IMR-90 (cell line): ENCODE results near the gene LYZL6. TPM values are rescaled to one million over a fixed set of nuclear protein-coding genes. Genes with fewer than 3 reads are reported as not detected.

ENCODE experiments used
- ATAC-seq: fragments of 200-7000 bp; cut with Tn5 transposase; 2 replicates; pipeline ENCODE4 v1.9.1; 2020; ENCODE audit warnings: low read depth, mild to moderate bottlenecking, moderate library complexity
- BruUV-seq: library from RNA; stranded (reverse); fragments of 400-500 nt; replicated peaks from 2 replicates; lab custom pipeline; 2021; lab: Mats Ljungman, UMichigan
- CTCF ChIA-PET: fragments of 300-600 bp; formaldehyde crosslinking; extraction: SDS; loops from one replicate; lab custom pipeline; 2021; ENCODE audit warnings: antibody characterized with exemption; lab: Yijun Ruan, JAX
- POLR2A ChIA-PET: fragments of 300-600 bp; sonication (Branson Sonifier 250); formaldehyde crosslinking; loops from one replicate; lab custom pipeline; 2022; ENCODE audit warnings: antibody characterized with exemption; ENCODE audit not compliant: unreplicated experiment; lab: Charles Lee
- DNase-seq: peaks from one replicate; pipeline ENCODE4 v3.0.0; 2013
- H2AFZ ChIP-seq: replicated peaks from 2 replicates; pipeline ENCODE3; 2013; ENCODE audit warnings: low read length, mild to moderate bottlenecking; ENCODE audit not compliant: poor library complexity
- H2AK5ac ChIP-seq: 2 replicates; pipeline ENCODE4 v1.6.1; 2013; ENCODE audit warnings: low read depth, low read length, inconsistent platforms
- H2AK9ac ChIP-seq: replicated peaks from 2 replicates; pipeline ENCODE3; 2013; ENCODE audit warnings: mild to moderate bottlenecking, low read depth, low read length, moderate library complexity; ENCODE audit not compliant: poor library complexity
- H2BK120ac ChIP-seq: 2 replicates; pipeline ENCODE4 v1.6.1; 2013; ENCODE audit warnings: low read depth, low read length, inconsistent platforms
- H2BK15ac ChIP-seq: 3 replicates; pipeline ENCODE4 v1.6.1; 2013; ENCODE audit warnings: low read depth, low read length, inconsistent platforms
- H2BK20ac ChIP-seq: 2 replicates; pipeline ENCODE4 v1.6.1; 2013; ENCODE audit warnings: low read depth, mild to moderate bottlenecking, inconsistent platforms, low read length, moderate library complexity
- H2BK5ac ChIP-seq: 2 replicates; pipeline ENCODE4 v1.6.1; 2013; ENCODE audit warnings: mild to moderate bottlenecking, low read depth, low read length, inconsistent platforms; ENCODE audit not compliant: poor library complexity, severe bottlenecking
- H3K14ac ChIP-seq: replicated peaks from 2 replicates; pipeline ENCODE4 v1.6.1; 2013; ENCODE audit warnings: low read depth, low read length, inconsistent platforms
- H3K18ac ChIP-seq: 2 replicates; pipeline ENCODE4 v1.6.1; 2013; ENCODE audit warnings: low read depth, low read length, control low read depth
- H3K23ac ChIP-seq: 2 replicates; pipeline ENCODE4 v1.6.1; 2013; ENCODE audit warnings: low read depth, low read length, inconsistent platforms
- H3K27ac ChIP-seq: 2 replicates; pipeline ENCODE4 v1.5.1; 2013; ENCODE audit warnings: mild to moderate bottlenecking, control low read depth, low read length; ENCODE audit not compliant: insufficient read depth
- H3K27me3 ChIP-seq: 2 replicates; pipeline ENCODE4 v1.6.1; 2013; ENCODE audit warnings: low read length; ENCODE audit not compliant: control insufficient read depth, insufficient read depth
- H3K36me3 ChIP-seq: 2 replicates; pipeline ENCODE4 v1.6.1; 2013; ENCODE audit warnings: low read length, mixed read lengths; ENCODE audit not compliant: control insufficient read depth, insufficient read depth
- H3K4ac ChIP-seq: 2 replicates; pipeline ENCODE4 v1.6.1; 2013; ENCODE audit warnings: low read depth, low read length, inconsistent platforms
- H3K4me1 ChIP-seq: 2 replicates; pipeline ENCODE4 v1.6.1; 2013; ENCODE audit warnings: low read length, mixed read lengths; ENCODE audit not compliant: control insufficient read depth, insufficient read depth
- H3K4me2 ChIP-seq: 2 replicates; pipeline ENCODE4 v1.6.1; 2013; ENCODE audit warnings: low read depth, mild to moderate bottlenecking, control low read depth, low read length, moderate library complexity
- H3K4me3 ChIP-seq: 2 replicates; pipeline ENCODE4 v1.5.1; 2013; ENCODE audit warnings: low read depth, mild to moderate bottlenecking, control low read depth, low read length, moderate library complexity; ENCODE audit not compliant: insufficient read depth
- H3K56ac ChIP-seq: 2 replicates; pipeline ENCODE4 v1.6.1; 2013; ENCODE audit warnings: low read length, inconsistent platforms; ENCODE audit not compliant: insufficient read depth; ENCODE audit errors: extremely low read depth
- H3K79me1 ChIP-seq, 2 experiments: 2 replicates each; pipeline ENCODE4 v1.6.1; 2013; ENCODE audit warnings: low read length in 2 of 2, inconsistent platforms in 1 of 2, low read depth in 1 of 2
- H3K9ac ChIP-seq: 2 replicates; pipeline ENCODE4 v1.6.1; 2013; ENCODE audit warnings: low read depth, low read length, control low read depth
- H3K9me1 ChIP-seq: 2 replicates; pipeline ENCODE4 v1.6.1; 2013; ENCODE audit warnings: low read length, inconsistent platforms; ENCODE audit not compliant: insufficient read depth
- H3K9me3 ChIP-seq: 2 replicates; pipeline ENCODE4 v1.6.1; 2013; ENCODE audit warnings: low read length; ENCODE audit not compliant: control insufficient read depth, insufficient read depth
- H4K20me1 ChIP-seq: 2 replicates; pipeline ENCODE4 v1.6.1; 2013; ENCODE audit warnings: low read length, inconsistent platforms; ENCODE audit not compliant: insufficient read depth
- H4K5ac ChIP-seq: 2 replicates; pipeline ENCODE4 v1.6.1; 2013; ENCODE audit warnings: mild to moderate bottlenecking, low read depth, low read length, control low read depth
- H4K8ac ChIP-seq, 2 experiments: 2 replicates each; pipeline ENCODE4 v1.6.1; 2013; ENCODE audit warnings: low read depth in 2 of 2, low read length in 2 of 2, control low read depth in 1 of 2, inconsistent platforms in 1 of 2
- H4K91ac ChIP-seq: 2 replicates; pipeline ENCODE4 v1.6.1; 2013; ENCODE audit warnings: low read depth, low read length, inconsistent platforms; ENCODE audit not compliant: insufficient read depth
- CEBPB ChIP-seq: IDR thresholded peaks from 2 replicates; pipeline ENCODE4 v1.6.1; 2012; ENCODE audit warnings: low read depth, low read length, improper control_type of control experiment
- CHD1 ChIP-seq: IDR thresholded peaks from 2 replicates; pipeline ENCODE4 v1.6.1; 2012; ENCODE audit warnings: low read depth, low read length, improper control_type of control experiment
- CTCF ChIP-seq: conservative IDR thresholded peaks from 2 replicates; pipeline ENCODE4 v1.5.1; 2012; ENCODE audit warnings: mild to moderate bottlenecking, low read depth, low read length, improper control_type of control experiment
- ELK1 ChIP-seq: fragments of 150-350 bp; IDR thresholded peaks from 2 replicates; pipeline ENCODE4 v1.6.1; 2016; ENCODE audit warnings: low read depth, mild to moderate bottlenecking, low read length, moderate library complexity, borderline replicate concordance
- FOS ChIP-seq: fragments of 150-350 bp; IDR thresholded peaks from 2 replicates; pipeline ENCODE4 v1.6.1; 2016; ENCODE audit warnings: low read depth, low read length
- MAFK ChIP-seq: IDR thresholded peaks from 2 replicates; pipeline ENCODE4 v1.6.1; 2012; ENCODE audit warnings: low read depth, low read length, improper control_type of control experiment
- MAZ ChIP-seq: IDR thresholded peaks from 2 replicates; pipeline ENCODE4 v1.6.1; 2012; ENCODE audit warnings: low read depth, mild to moderate bottlenecking, low read length, improper control_type of control experiment, moderate library complexity, borderline replicate concordance
- MXI1 ChIP-seq: IDR thresholded peaks from 2 replicates; pipeline ENCODE4 v1.6.1; 2012; ENCODE audit warnings: low read depth, mild to moderate bottlenecking, low read length, moderate library complexity, borderline replicate concordance
- NFE2L2 ChIP-seq: fragments of 150-350 bp; IDR thresholded peaks from 2 replicates; pipeline ENCODE4 v1.6.1; 2016; ENCODE audit warnings: low read depth, mild to moderate bottlenecking, low read length
- POLR2A ChIP-seq: IDR thresholded peaks from 2 replicates; pipeline ENCODE4 v1.6.1; 2012; ENCODE audit warnings: mild to moderate bottlenecking, low read depth, low read length
- RAD21 ChIP-seq: IDR thresholded peaks from 2 replicates; pipeline ENCODE4 v1.6.1; 2012; ENCODE audit warnings: low read length, improper control_type of control experiment
- RCOR1 ChIP-seq: IDR thresholded peaks from 2 replicates; pipeline ENCODE4 v1.6.1; 2012; ENCODE audit warnings: mild to moderate bottlenecking, low read length, improper control_type of control experiment; ENCODE audit not compliant: insufficient replicate concordance
- SMC3 ChIP-seq: fragments of 150-350 bp; IDR thresholded peaks from 2 replicates; pipeline ENCODE4 v1.6.1; 2016; ENCODE audit warnings: low read depth, mild to moderate bottlenecking, antibody characterized with exemption, low read length, moderate library complexity
- USF2 ChIP-seq: fragments of 150-350 bp; IDR thresholded peaks from 2 replicates; pipeline ENCODE4 v1.6.1; 2017; ENCODE audit warnings: mild to moderate bottlenecking, antibody characterized with exemption, low read length, low read depth
- WGBS, 2 experiments: methylation state at CpG; one replicate each; pipeline versions ENCODE4 v1.1.5 to v1.1.7; 2013; ENCODE audit warnings: missing lambda C conversion rate in 2 of 2; ENCODE audit not compliant: insufficient read length in 1 of 2; ENCODE audit errors: extremely low coverage in 2 of 2; 5-methylcytosine and 5-hydroxymethylcytosine counted together
- dilution Hi-C: fragments of 300-500 bp; cut with HindIII; formaldehyde crosslinking; loops from one replicate; pipeline ENCODE4 v1.14.3; 2018; ENCODE audit warnings: low sequenced_read_pairs; ENCODE audit not compliant: unreplicated experiment
- in situ Hi-C: fragments of 300-500 bp; cut with MboI; formaldehyde crosslinking; loops from 3 replicates; pipeline ENCODE4 v1.14.3; 2019; ENCODE audit warnings: low sequenced_read_pairs, inconsistent platforms, mixed read lengths
- intact Hi-C: fragments of 100-400 bp; cut with micrococcal nuclease; formaldehyde crosslinking; loops from 2 replicates; pipeline ENCODE4 v1.10.0; 2022
- polyA plus RNA-seq, 3 experiments: library from polyadenylated mRNA; depleted of rRNA; stranded (reverse); fragments of >200 nt; gene quantifications; 2 replicates each; pipeline ENCODE4 v1.2.3, GENCODE V29; 2012; ENCODE audit warnings: low replicate concordance in 1 of 3
- total RNA-seq: library from RNA; depleted of rRNA; stranded (reverse); fragments of >200 nt; gene quantifications from 2 replicates; pipeline ENCODE4 v1.2.3, GENCODE V29; 2012

LYZL6 gene
- total and polyA plus RNA-seq, 2 of the 4 experiments (the other 2 are of a cell fraction), result not detected

GRCh38 chr17:35972535-35972934 lies 29.0 kb upstream of the LYZL6 start:
- Histone ChIP-seq H4K91ac (no peak overlapping the region), H2BK120ac (no peak overlapping the region), H3K56ac (no peak overlapping the region), H3K18ac (no peak overlapping the region), H3K4me1 (peaks cover 6% of the 10 kb centered on the region), H3K4me3 (no peak overlapping the region), H3K27ac (no peak overlapping the region), H2BK20ac (no peak overlapping the region), H2AK5ac (no peak overlapping the region), H3K79me1 (no peaks in the 10 kb centered on the region), H3K9ac (no peak overlapping the region), H2BK15ac (no peak overlapping the region), H4K8ac (no peak overlapping the region), H3K9me1 (no peaks in the 10 kb centered on the region; the same call in 1 of the 2 replicates), H3K36me3 (no peaks in the 10 kb centered on the region), H3K14ac (no peak overlapping the region), H2AFZ (no peak overlapping the region), H2BK5ac (no peak overlapping the region), H3K23ac (no peak overlapping the region), H3K4ac (no peak overlapping the region), H4K20me1 (no peaks in the 10 kb centered on the region), H3K9me3 (no peaks in the 10 kb centered on the region), H4K5ac (no peak overlapping the region), H3K4me2 (no peak overlapping the region), H2AK9ac (no peak overlapping the region), H3K27me3 (peaks cover 3% of the 10 kb centered on the region; the same call in 1 of the 2 replicates)
- no peak for ATAC-seq
- ChIA-PET CTCF (no interaction called here), POLR2A (no interaction called here)
- dilution Hi-C loops, result no loop called here
- in situ Hi-C loops, result loop anchor here (5.0 kb wide), 1 partner anchor 175 kb away; no protein-coding TSS in a partner anchor
- intact Hi-C loops, result no loop called here
- no peak for DNase-seq
- 62% methylated on average over 3 of the region's 6 CpGs; no CpG with 5 or more reads in 1 of the 2 experiments for WGBS, 2 experiments
- TF ChIP-seq POLR2A (no peak), SMC3 (no peak), RCOR1 (no peak), FOS (no peak), NFE2L2 (no peak), CEBPB (no peak), MAFK (no peak), CTCF (no peak), USF2 (no peak), ELK1 (no peak), RAD21 (no peak), MXI1 (no peak), MAZ (no peak), CHD1 (no peak)
- no TSS peak for BruUV-seq
